GM21526 (cell line): Measurements from ENCODE around the gene CKLF.
"Not testable (repeated sequence)": the region's sequence is repeated elsewhere in the genome, so short reads cannot be mapped to it uniquely, and the experiment has no call there.

Experiments
- ATAC-seq: cut with Tn5 transposase; IDR thresholded peaks from one replicate; pipeline ENCODE4 v1.9.1; 2021; ENCODE audit warnings: moderate library complexity; ENCODE audit not compliant: unreplicated experiment, low FRiP score

The CKLF gene

GRCh38 chr16:66563574-66564334 is 11.4 kb downstream of the CKLF start:
- ATAC-seq, result no peak

GRCh38 chr16:66566051-66566901 is 13.9 kb downstream of the CKLF start, which contains the start of gene CMTM1:
Gene CMTM1, plus strand, starts transcription at chr16:66566439. Its CDS starts 75 bp downstream, at chr16:66566514.
- no peak for ATAC-seq

GRCh38 chr16:66567270-66567669 is 14.9 kb downstream of the CKLF start:
- not testable (repeated sequence) for ATAC-seq

- no peak for ATAC-seq
Measured at GRCh38 chr16:66568355-66568754, 16.0 kb downstream of the CKLF start.

GRCh38 chr16:66569131-66569530 is 16.8 kb downstream of the CKLF start:
- ATAC-seq, result no peak

GRCh38 chr16:66569827-66570405 is 17.5 kb downstream of the CKLF start:
- no peak for ATAC-seq

- no peak for ATAC-seq
Measured at GRCh38 chr16:66572356-66572755, 20.0 kb downstream of the CKLF start.

GRCh38 chr16:66574081-66574480 is 21.7 kb downstream of the CKLF start:
- no peak for ATAC-seq

GRCh38 chr16:66574531-66574930 is 22.2 kb downstream of the CKLF start:
- ATAC-seq, result no peak

GRCh38 chr16:66575060-66575459 is 22.7 kb downstream of the CKLF start:
- no peak for ATAC-seq

- ATAC-seq, result no peak
Measured at GRCh38 chr16:66576296-66576695, 23.9 kb downstream of the CKLF start.

- ATAC-seq, result no peak
Measured at GRCh38 chr16:66578651-66579531, 26.5 kb downstream of the CKLF start, which contains the start of gene CMTM2. Gene CMTM2, plus strand, starts transcription at chr16:66579463. Its CDS starts 145 bp downstream, at chr16:66579608.

- ATAC-seq, result no peak
Measured at GRCh38 chr16:66580605-66581209, 28.3 kb downstream of the CKLF start.

- no peak for ATAC-seq
Measured at GRCh38 chr16:66581246-66581952, 29.0 kb downstream of the CKLF start.

GRCh38 chr16:66585481-66586239 is 33.3 kb downstream of the CKLF start:
- ATAC-seq, result no peak

GRCh38 chr16:66587881-66588600 is 35.7 kb downstream of the CKLF start:
- ATAC-seq, result no peak

GRCh38 chr16:66588981-66589713 is 36.8 kb downstream of the CKLF start:
- ATAC-seq, result peak; percentile 54
